HG03439 (cell line): ENCODE measurements around the gene KRT4.

Experiments
- ATAC-seq: cut with Tn5 transposase; IDR thresholded peaks from one replicate; pipeline ENCODE4 v1.9.1; 2021; ENCODE audit warnings: mild to moderate bottlenecking, moderate library complexity; ENCODE audit not compliant: unreplicated experiment

The KRT4 gene

DNA sequence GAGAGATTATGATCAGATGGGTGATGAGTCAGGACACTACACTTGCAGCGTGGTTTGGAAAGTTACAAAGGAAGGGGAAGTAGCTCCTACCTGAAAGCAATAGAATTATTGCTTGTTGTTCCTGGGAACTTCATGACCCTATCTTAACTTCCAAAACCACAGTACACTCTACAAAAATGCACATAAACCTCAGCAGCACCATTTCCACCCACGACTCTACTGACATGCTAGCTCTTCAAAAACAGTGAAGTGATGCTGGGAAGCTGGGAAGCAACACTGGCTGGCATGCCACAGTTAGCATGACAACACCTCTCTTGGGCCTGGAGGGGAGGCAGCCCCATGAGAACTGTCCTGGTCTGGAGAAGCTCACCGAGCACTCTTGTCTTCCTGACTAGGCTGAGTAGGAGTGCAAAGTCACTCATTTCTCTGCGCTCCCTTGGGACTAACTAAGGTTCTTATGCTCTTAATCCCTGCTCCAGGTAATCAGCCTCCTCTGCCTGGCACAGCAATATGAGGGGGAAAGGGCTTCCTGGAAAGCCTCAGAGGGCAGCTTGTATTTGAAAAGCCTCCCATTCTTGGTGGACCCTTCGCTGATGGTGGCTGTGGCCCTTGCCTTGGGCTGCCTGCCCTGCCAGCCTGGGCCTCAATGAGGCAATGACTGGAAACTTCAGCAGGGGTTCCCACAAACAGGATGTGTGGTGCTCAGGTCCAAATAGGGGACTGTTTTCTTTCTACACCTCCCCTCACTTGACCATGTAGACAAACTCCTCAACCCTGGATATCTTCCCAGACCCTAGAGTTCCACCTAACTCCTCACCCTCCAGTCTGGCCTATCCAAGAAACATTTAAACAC lies 19.2 kb downstream of the KRT4 start:
- no peak for ATAC-seq

DNA sequence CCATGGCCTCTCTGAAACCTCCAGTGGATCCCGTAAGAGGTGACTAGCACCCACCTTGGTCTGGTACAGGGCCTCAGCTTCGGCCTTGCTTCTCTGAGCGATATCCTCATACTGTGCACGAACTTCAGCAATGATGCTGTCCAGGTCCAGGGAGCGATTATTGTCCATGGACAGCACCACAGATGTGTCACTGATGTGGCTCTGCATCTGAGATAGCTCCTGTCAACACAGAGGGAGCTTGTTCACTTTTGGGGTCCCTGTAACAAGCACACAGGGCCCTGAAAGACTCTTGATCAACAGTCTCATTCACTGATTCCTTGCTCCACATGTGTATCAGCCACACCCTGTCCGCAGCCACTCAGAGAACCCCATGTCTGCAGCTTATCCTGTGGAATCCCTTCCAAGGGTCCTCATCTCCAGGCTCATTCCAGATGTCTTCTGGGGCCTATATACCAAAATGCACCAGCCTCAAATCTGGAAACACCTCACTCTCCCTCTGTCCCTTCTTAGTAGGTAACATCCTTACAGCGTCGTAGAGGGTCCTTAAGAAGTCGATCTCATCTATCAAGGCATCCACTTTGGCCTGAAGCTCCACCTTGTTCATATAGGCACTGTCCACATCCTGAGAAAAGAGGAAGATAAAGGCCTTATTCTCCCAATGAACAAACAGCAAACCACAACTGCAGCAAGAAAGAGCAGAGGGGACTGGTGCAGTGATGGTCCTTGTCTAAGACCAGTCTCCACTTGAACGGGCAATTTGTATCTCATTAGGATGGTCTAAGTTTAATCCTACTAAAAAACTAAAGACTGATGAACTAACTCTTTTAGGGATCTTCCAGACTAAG lies 21.5 kb downstream of the KRT4 start:
- no peak for ATAC-seq

DNA sequence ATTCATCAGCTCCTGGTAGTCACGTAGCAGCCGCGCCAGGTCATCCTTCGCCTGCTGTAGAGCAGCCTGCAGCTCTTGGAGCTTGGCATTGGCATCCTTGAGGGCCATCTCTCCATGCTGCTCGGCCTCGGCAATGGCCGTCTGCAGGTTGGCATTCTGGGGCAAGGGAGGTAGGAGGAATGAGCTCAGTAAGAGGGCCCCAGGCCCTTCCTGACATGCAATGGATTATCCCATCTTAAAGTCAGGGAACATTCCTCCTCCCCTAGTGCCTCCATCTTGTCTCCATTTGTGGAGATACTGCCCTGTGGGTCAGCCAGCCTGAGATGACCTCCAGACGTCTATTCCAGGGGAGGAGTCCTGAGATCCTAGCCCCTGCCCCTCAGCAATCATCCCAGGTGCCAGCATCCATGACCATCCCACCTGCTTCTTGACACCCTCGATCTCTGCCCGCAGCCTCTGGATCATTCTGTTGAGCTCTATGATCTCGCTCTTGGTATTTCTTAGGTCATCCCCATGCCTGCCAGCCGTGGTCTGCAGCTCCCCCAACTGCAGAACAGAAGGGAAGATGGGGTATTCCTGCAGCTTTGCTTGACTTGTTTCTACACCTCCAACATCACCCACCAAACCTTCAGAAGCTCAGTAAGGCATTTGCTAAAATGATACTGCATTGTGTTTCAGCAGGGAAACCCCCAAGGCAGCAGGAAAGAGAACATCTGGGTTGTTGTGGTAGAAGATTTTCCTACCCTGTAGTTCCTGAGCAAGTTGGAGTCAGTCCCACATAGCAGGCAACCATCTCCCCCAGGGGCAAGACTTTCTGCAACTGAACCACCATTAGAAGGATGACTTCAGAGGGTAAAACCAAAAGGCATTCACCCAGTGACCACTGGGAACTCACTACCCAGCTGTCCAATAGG lies 22.4 kb downstream of the KRT4 start:
- no peak for ATAC-seq

DNA sequence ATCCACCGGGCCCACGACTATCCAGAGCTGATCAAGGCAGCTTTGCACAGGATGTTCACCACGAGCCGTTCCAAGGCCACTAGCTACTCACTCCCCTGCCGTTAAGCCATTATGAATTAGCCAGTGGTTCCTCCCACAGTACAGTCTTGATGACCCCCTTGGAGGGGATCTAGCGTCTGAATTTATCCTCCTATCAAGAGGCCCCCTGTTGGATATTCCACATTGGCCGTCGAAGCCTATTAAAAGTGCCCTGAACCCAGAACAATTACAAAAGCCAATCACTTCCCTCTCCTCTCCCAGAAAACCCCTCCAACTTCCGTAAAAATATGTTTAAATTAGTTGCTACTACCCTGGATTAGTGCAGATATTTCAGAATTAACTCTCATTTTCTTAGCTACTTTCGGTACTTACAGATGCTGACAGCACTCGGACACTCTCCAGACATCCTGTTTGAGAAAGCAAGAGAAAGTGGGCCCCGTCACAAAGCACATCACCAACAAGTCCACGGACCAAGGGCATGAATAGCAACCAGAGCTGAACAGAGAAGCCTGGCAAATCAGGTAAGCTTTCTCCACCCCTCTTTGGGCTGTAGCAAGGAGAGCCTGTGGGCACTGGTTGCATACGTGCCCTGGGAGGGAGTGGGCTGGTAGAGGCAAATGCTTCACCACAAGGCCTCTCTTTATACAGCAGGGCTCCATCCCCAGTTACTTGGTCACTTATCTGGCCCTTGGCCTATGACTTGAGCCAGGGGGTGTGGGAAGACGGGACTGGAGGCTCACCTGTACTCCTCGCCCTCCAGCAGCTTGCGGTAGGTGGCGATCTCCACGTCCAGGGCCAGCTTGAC lies 23.3 kb downstream of the KRT4 start:
- no peak for ATAC-seq

DNA sequence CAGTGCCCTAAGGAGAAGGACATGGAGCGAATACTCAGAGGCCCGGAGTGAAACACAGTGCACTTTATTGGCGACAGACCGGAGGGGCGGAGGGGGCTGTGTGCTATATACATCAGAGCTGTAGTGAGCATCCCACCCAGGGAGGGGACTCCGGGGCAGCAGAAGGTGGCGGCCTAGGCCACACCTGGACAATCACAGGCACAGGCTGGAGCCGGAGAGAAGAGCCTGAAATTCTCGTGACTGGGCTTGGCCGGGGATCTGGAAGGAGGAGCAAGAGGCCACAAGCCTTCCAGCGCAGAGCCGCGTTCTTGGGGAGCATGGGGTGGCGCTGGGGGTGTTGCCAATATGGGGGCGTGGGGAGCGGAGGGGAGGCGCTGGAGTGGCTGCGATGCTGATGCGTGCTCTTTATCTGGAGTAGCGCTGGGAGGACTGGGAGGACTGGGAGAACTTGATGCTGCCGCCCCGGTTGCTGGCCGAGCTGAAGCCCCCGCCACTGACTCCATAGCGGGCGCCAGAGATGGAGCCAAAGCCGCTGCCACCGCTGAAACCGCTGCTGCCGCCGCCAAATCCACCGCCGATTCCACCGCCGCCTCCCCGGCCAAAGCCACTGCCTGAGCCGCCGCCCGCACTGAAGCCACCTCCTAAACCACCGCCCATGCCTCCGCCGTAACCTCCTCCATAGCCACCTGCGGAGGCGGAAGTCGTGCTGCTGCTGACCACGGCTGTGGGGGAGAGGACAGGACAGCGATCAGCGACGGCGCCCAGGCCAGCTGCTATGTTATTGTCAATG lies 24.1 kb downstream of the KRT4 start:
- no peak for ATAC-seq

DNA sequence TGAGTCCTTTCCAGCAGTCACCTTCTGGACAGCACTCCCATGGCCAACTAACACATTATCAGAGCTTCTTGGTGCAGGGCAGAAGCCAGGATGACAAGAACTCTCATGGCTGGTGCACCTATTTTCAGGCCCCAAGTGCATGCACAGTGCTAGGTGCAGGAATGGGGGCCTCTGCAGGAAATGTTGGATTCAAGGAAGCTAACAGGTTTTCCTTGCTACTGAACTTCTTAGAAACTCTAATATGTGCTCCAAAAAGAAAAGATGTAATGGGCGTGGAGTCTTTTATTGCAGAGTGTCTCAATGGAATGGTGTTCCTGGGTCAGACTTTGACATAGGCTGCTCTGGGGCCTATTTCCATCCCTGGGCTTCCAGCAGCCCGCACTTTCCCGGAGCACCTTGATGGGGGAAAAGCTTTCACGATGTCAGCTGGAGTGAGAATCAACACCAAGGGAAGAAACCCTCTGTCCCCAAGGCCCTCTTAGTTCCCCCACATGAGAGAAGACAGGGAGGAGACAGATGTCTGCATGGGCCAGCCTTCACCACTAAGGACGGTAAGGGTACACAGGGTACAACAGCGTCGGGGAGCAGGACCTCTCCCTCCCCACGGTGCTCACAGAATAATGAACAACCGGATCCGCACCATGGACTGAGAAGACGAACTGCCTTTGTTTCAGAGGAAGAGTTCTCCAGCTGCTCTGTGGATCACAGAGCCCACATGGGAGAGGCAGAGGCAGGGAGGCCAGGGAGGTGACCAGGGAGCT lies 24.9 kb downstream of the KRT4 start:
- ATAC-seq, result no peak

DNA sequence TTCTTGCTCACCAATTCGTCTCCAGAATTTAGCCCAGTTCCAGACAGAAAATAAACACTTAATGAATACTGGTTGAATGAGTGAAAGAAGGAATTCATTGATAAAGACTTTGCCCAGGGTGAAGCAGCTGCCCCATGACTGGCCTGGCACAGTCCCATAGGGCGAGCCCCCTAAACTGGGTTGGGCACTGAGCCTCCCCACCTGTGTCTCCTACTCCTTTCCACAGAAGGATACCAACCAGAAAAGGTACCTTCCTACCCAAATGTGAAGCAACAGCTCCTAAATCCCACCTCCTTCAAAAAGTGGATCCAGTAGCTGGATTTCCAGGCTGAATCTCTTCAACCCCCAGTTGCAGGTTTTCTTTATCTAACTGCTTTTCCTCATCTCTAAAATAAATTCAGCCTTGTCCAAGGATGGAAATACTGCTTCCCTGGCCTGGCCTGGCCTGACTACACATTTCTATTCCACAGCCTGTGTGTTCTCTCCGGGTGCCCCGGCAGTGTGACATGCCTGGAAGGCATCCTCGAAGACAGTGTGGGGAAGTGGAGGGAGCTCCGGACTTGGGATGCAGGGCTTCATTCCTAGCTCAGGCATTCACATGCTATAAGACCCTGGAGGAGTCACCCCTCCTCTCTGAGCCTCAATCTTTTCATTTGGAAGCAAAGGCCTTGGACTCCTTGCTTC lies 25.6 kb downstream of the KRT4 start:
- ATAC-seq, result no peak

DNA sequence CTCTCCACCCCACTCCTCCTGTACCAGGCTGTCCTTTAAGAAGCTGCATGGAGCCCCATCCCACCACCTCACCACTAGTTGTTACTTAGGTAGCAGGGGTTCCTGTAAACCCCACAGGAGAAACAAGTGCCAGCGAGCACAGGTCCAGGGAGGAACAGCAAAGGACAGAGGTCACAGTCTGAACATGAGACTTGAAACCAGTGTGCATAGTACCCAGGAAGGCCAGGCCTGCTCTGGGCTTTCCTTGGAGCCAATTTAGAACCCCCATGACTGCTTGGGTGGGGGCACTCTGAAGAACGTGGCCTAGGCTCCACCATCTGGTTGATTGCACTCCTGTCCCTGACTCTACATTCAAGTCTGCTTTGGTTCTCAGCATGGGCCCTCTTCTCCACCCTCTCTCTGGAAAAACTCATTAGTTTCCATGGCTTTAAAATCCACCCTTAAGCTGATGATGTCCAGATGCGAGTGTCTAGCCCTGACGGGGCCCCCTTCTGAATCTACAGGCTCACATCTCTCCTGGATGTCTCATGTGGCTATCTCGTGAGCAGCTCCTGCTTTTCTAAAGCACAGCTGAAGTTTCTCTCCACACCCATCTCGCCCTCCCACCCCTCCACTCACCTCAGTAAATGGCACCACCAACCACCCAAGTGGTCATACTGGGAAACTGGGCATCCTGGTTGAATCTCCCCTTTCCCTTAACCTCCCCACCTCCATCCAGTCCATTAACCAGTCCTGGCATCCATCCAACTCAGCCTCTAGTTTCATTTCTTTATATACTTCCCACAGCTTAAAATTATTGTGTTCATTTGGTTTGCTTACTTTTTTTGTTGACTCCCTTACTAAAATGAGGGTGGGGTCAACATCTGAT lies 26.4 kb downstream of the KRT4 start:
- no peak for ATAC-seq

DNA sequence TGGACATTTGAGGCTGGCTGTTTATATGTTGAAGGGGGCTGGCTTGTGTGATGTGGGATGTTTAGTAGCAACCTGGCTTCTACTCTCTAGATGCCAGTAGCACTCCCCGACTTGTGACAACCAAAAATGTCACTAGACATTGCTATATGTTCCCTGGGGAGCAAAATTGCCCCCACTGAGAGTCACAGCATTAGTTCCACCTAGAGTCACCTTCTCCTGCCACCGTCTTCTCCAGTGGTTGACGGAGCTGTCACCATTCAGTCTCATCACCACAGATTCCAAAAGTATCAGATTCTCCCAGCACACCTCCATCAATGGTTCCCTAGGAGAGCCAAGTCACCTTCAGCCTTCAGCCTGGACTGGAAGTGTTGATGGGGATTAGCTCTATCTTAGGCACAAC lies 29.0 kb downstream of the KRT4 start:
- no peak for ATAC-seq

DNA sequence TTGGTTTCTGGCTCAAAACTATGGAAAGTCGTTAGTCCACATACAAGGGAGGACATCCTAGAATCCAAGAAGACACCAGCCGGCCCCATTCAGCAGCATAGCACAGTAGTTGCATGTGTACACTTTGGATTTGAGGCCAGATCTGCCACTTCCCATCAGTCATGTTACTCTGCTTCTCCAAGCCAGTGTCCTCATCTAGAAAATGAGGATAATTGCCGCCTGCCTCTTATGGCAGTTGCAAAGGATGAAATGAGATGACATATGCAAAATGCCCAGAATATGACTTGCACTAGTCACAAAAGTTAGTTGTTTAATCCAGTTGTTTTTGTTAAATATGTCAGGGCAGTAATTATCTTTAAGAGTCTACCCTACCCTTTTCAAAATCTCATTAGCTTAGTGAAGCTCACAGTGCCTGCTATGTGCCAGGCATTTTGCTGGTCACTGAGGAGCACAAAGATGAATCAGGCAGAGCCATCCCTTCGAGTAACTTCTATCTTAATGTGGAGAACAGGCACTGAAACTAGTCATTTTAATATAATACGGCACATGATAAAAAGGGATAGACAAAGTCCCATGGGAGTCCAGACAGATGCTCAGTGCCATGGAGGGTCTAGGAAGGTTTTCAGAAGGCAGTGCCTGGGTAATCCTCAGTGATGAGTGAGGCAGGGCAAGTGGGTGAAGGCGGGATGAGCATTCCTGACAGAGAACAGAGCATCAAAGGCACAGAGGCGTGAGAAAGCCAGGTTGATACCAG lies 30.2 kb downstream of the KRT4 start:
- ATAC-seq, result no peak

DNA sequence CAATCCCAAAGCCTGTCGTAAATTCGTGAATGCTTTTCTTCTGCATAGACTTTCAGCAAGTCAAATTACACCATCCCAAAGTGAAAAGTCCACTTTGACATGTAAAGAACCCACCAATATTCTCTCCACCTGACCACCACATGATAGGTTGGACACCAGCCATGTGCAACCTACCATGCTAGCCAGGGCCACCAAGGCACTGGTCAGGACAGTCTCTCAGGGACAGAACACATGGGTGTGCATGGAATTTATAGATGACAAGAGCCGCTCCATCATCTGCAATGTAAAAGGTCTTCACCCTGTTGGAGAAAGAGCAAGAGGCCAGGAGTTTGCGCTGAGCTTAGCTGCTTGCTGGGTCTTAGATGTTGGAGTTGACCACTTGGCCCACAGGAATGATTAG lies 31.4 kb downstream of the KRT4 start:
- ATAC-seq, result no peak

DNA sequence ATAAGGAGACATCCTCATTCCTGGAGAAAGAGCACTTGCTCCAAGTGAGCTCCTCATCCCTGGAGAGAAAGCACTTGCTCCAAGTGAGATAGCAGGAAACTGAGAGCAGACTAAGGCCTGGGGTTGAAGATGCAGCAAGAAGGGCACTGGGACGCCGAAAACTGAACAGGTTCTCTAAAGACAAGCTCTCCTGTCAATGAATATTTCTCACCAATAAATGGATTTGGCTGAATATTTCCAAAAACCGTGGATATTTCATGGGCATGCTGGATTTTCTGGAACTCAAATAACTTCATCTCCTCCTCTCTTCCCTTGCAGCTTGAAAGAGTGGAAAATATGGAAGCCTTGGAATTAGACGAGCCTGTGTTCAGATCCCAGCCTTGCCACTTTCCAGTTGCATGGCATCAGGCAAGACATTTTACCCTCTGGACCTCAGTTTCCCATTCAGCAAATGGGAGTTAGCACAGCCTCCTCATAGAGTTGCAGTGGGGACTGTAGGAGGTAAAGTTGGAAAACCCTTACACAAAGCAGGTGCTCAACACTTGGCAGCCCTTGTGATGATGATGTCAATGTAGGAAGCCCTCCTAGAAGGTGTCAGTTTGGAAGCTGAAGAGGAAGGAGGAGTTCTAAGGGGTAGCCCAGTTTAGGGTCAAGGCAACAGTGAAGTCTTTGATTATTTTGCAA lies 32.4 kb downstream of the KRT4 start:
- no peak for ATAC-seq

DNA sequence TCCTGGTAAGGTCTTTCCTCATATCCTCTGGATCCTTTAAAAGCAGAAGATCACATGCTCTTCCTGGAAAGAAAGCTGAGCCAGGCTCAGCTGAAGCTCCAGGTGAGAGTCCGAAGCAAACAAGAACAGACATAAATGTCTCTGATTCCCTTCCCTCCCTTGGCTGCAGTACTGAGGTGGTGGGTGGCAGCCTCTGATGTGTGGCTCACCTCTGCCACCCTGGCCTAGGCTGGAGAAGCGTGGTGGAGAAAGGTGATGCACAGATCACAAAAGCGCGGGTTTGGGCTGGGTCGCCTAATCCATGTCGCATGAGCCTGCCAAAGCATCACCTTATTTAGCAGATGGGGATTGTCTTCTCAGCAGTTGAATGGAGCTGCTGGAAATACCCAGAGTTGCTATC lies 34.0 kb downstream of the KRT4 start:
- no peak for ATAC-seq

DNA sequence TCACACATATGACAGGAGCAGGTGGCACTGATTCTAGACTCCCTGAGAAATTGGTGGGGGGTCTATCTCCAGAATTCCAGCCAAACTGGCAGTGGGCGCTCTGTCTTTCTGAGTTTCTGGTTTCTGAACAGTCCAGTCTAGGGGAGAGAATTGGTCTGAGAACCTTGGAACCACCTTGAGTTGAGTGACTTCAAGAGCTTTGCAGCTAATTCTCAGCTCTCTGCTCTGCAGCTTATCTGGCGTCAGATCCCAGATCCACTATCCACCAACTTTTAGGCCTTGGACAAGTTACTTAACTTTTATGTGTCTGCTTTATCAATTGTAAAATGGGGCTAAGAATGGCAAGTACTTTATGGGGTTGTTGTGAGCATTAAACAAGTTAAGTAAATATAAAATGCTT lies 35.1 kb downstream of the KRT4 start:
- ATAC-seq, result no peak

DNA sequence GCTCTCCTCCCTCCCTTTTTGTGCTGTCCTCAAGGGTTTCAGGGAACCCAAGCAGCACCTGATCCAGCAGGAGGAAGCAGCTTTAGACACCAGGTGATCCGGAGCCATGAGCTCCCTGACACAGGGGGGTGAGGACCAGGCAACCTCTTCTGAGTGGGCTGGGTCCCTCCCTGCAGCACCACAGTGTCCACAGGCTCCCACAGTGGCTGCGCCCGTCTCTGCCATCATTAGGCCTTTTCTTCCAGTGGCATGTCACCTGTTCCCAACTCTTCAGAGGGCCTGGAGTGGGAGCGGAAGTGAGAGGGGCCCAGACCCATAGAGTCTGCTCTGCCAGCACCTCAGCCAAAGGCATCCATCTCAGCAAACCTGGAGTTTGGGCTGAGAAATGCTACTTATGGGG lies 36.4 kb downstream of the KRT4 start:
- ATAC-seq, result no peak

DNA sequence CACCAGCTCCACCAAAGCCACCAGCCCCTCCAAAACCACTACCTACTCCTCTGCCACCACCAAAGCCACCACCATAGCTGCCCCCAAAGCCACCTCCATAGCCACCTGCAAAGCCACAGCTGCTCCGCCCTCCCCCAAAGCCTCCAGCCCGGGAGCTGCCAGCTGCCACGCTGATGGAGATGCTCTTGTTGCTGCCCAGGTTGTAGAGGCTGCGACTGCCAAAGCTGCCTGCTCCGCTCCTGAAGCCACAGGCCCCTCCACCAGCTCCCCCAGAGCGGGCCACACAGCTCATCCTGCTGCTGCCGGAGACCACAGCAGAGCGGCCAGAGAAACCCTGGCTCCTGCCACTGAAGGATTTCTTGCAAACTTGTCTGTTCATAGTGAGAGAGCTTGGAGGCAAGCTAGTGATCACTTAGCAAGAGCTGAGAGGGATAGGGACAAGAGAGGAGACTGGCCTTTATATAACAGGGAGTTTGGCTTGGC lies 37.0 kb downstream of the KRT4 start, which contains the start of gene KRT76:
TSS of gene KRT76 (minus strand) at position 433 of the 483 bp plus-strand sequence. CDS start at position 379, 54 bp downstream.
- no peak for ATAC-seq
